ENCODE data around the gene TSFM. TPM values are rescaled to one million over a fixed set of nuclear protein-coding genes. Genes with fewer than 3 reads are reported as not detected.
A peak's percentile ranks its signal among the peaks of the same experiment; 100 is the strongest.

TSFM gene
- total RNA-seq, 1 donor from 2014 or later: 17.9 TPM

- H3K36me3 ChIP-seq: peaks cover 0 to 6% of the 10 kb centered on the region in 2 donors
- DNase-seq (ENCODE audit: extremely low spot score in 2 of 2): no peak
- no peak overlapping the region for H3K27ac ChIP-seq
- H3K4me1 ChIP-seq: peaks cover 35% of the 10 kb centered on the region
- TF ChIP-seq CTCF (IDR thresholded peaks at IDR 0.05) (no peak), POLR2AphosphoS5 (IDR thresholded peaks at IDR 0.05; ENCODE audit: insufficient read depth in 1 of 2, low read depth in 1 of 2) (no peak), POLR2A (IDR thresholded peaks at IDR 0.05) (no peak)
- H3K9me3 ChIP-seq: no peaks in the 10 kb centered on the region
- peak overlapping the region in 1 of 2 donors; percentile 10 for H3K4me3 ChIP-seq
- intact Hi-C loops (cut with DNase I): no loop called here
- H3K27me3 ChIP-seq: no peaks in the 10 kb centered on the region
These were observed 40.5 kb upstream of the TSFM start for GRCh38 chr12:57741844-57742738.

- DNase-seq (ENCODE audit: extremely low spot score in 2 of 2): no peak
- Histone ChIP-seq H3K4me1 (peaks cover 18% of the 10 kb centered on the region), H3K36me3 (peaks cover 0 to 23% of the 10 kb centered on the region in 2 donors), H3K27me3 (no peaks in the 10 kb centered on the region), H3K27ac (no peak overlapping the region), H3K9me3 (no peaks in the 10 kb centered on the region), H3K4me3 (no peak overlapping the region)
- TF ChIP-seq POLR2AphosphoS5 (IDR thresholded peaks at IDR 0.05; ENCODE audit: insufficient read depth in 1 of 2, low read depth in 1 of 2): no peak
- intact Hi-C loops (cut with DNase I): no loop called here
These were observed 38.8 kb upstream of the TSFM start for GRCh38 chr12:57743769-57744168.

GRCh38 chr12:57744194-57744776 is 38.3 kb upstream of the TSFM start:
- peak overlapping the region; percentile 59 to 67 for H3K4me3 ChIP-seq
- TF ChIP-seq POLR2AphosphoS5 (IDR thresholded peaks at IDR 0.05; ENCODE audit: insufficient read depth in 1 of 2, low read depth in 1 of 2): no peak
- TF ChIP-seq POLR2A (IDR thresholded peaks at IDR 0.05): no peak
- DNase-seq (ENCODE audit: extremely low spot score in 2 of 2): peak in 1 of 2 donors; percentile 94
- H3K27me3 ChIP-seq: no peaks in the 10 kb centered on the region
- peaks cover 0 to 28% of the 10 kb centered on the region in 2 donors for H3K36me3 ChIP-seq
- H3K9me3 ChIP-seq: no peaks in the 10 kb centered on the region
- peaks cover 14% of the 10 kb centered on the region for H3K4me1 ChIP-seq
- intact Hi-C loops (cut with DNase I): no loop called here
- H3K27ac ChIP-seq: peak overlapping the region; percentile 90

- no peaks in the 10 kb centered on the region for H3K9me3 ChIP-seq
- H3K4me3 ChIP-seq: peak within 1 kb of the TSS; percentile 59 to 67
- DNase-seq (ENCODE audit: extremely low spot score in 2 of 2): peak in 1 of 2 donors; percentile 97
- TF ChIP-seq POLR2AphosphoS5 (IDR thresholded peaks at IDR 0.05; ENCODE audit: insufficient read depth in 1 of 2, low read depth in 1 of 2): peak; percentile 88 to 89
- peak in 1 of 2 donors; percentile 36 for TF ChIP-seq POLR2A (IDR thresholded peaks at IDR 0.05)
- TF ChIP-seq CTCF (IDR thresholded peaks at IDR 0.05): no peak
- peak within 1 kb of the TSS; percentile 90 for H3K27ac ChIP-seq
- intact Hi-C loops (cut with DNase I): no loop called here
- no peaks in the 10 kb centered on the region for H3K27me3 ChIP-seq
- peaks cover 0 to 32% of the 10 kb centered on the region in 2 donors for H3K36me3 ChIP-seq
- peaks cover 14% of the 10 kb centered on the region for H3K4me1 ChIP-seq
These were observed 37.7 kb upstream of the TSFM start, which contains the start of gene TSPAN31 for GRCh38 chr12:57744777-57745484. Gene TSPAN31 (plus strand): TSS chr12:57745039. CDS start chr12:57745155, 116 bp downstream.

GRCh38 chr12:57745485-57745881 is 37.1 kb upstream of the TSFM start:
- intact Hi-C loops (cut with DNase I): no loop called here
- Histone ChIP-seq H3K9me3 (no peaks in the 10 kb centered on the region), H3K27ac (peak overlapping the region; percentile 90), H3K27me3 (no peaks in the 10 kb centered on the region), H3K4me1 (peaks cover 14% of the 10 kb centered on the region), H3K36me3 (peaks cover 0 to 32% of the 10 kb centered on the region in 2 donors), H3K4me3 (peak overlapping the region; percentile 59 to 67)
- no peak for DNase-seq (ENCODE audit: extremely low spot score in 2 of 2)
- no peak for TF ChIP-seq CTCF (IDR thresholded peaks at IDR 0.05)
- TF ChIP-seq POLR2A (IDR thresholded peaks at IDR 0.05): no peak
- no peak for TF ChIP-seq POLR2AphosphoS5 (IDR thresholded peaks at IDR 0.05; ENCODE audit: insufficient read depth in 1 of 2, low read depth in 1 of 2)

All from vagina (tissue), 2 donors.